A549 (cell line): Measurements from ENCODE around the gene ATP8A2. TPM values are rescaled to one million over a fixed set of nuclear protein-coding genes. Genes with fewer than 3 reads are reported as not detected.
"Not testable (repeated sequence)": the region's sequence is repeated elsewhere in the genome, so short reads cannot be mapped to it uniquely, and the experiment has no call there.

Source experiments
- ATAC-seq, 2 experiments: fragments of 200-7000 bp in 1 of 2; fragments of >200 bp in 1 of 2; cut with Nextera tagmentation in 1 of 2; cut with Tn5 transposase in 1 of 2; 3 replicates each; pipeline versions ENCODE4 v1.8.0 to v1.9.1; 2018 to 2020; ENCODE audit warnings: mild to moderate bottlenecking in 1 of 2, moderate library complexity in 1 of 2
- CTCF ChIA-PET: fragments of 300-600 bp; sonication (Branson Sonifier 250); formaldehyde crosslinking; extraction: SDS; loops from one replicate; lab custom pipeline; 2021; ENCODE audit warnings: antibody characterized with exemption, inconsistent platforms; lab: Yijun Ruan, JAX
- POLR2A ChIA-PET: fragments of 350-600 bp; formaldehyde crosslinking; extraction: SDS; loops from one replicate; lab custom pipeline; 2021; ENCODE audit warnings: antibody characterized with exemption, inconsistent platforms; lab: Yijun Ruan, JAX
- DNase-seq, 2 experiments: peaks; one replicate each; pipeline versions ENCODE4 v3.0.0 to v3.0.0-alpha.2; 2011 to 2016; ENCODE audit warnings: low read depth in 1 of 2, low spot score in 1 of 2
- FAIRE-seq: peaks from 2 replicates; lab custom pipeline; 2011; peaks lifted over from hg19 to GRCh38; lab: Jason Lieb, UNC
- H3K27ac ChIP-seq, 2 experiments: fragments of >200 bp; sonication (Bioruptor Twin); formaldehyde crosslinking; 3 replicates each; pipeline ENCODE4 v1.5.1; 2016 to 2017
- H3K4me1 ChIP-seq: fragments of >200 bp; sonication (Bioruptor Twin); formaldehyde crosslinking; 3 replicates; pipeline ENCODE4 v1.6.1; 2016
- H3K4me2 ChIP-seq: fragments of >200 bp; sonication (Bioruptor Twin); formaldehyde crosslinking; 3 replicates; pipeline ENCODE4 v1.6.1; 2016
- H3K4me3 ChIP-seq: fragments of >200 bp; sonication (Bioruptor Twin); formaldehyde crosslinking; 3 replicates; pipeline ENCODE4 v1.5.1; 2016
- H3K9me3 ChIP-seq: fragments of >200 bp; sonication (Bioruptor Twin); formaldehyde crosslinking; 3 replicates; pipeline ENCODE4 v1.6.1; 2016
- BCL3 ChIP-seq: fragments of >200 bp; sonication (Bioruptor Twin); formaldehyde crosslinking; IDR thresholded peaks from 3 replicates; pipeline ENCODE4 v1.6.1; 2016
- CEBPB ChIP-seq, 2 experiments: fragments of >200 bp in 1 of 2; sonication (Bioruptor Twin) in 1 of 2; formaldehyde crosslinking in 1 of 2; IDR thresholded peaks; 2 replicates each; pipeline ENCODE4 v1.6.1; 2012 to 2016
- CHD4 ChIP-seq: fragments of 200-600 bp; sonication (generic); IDR thresholded peaks from 2 replicates; pipeline ENCODE4 v1.6.1; 2016; ENCODE audit warnings: antibody characterized with exemption, mild to moderate bottlenecking, borderline replicate concordance
- CTCF ChIP-seq: fragments of >200 bp; sonication (Bioruptor Twin); formaldehyde crosslinking; IDR thresholded peaks from 3 replicates; pipeline ENCODE4 v1.5.1; 2016
- EP300 ChIP-seq, 2 experiments: fragments of >200 bp; sonication (Bioruptor Twin); formaldehyde crosslinking; IDR thresholded peaks; 2 replicates in 1 of 2; 3 replicates in 1 of 2; pipeline ENCODE4 v1.6.1; 2016 to 2017
- GATA3 ChIP-seq: IDR thresholded peaks from 2 replicates; pipeline ENCODE4 v1.6.1; 2012; ENCODE audit warnings: borderline replicate concordance
- HOXB13 ChIP-seq: fragments of 250-450 bp; sonication (Bioruptor Pico); IDR thresholded peaks from 2 replicates; pipeline ENCODE4 v1.5.0; 2020; ENCODE audit warnings: low read depth, mild to moderate bottlenecking, moderate library complexity
- HOXB5 ChIP-seq: fragments of 250-450 bp; sonication (Bioruptor Pico); IDR thresholded peaks from 2 replicates; pipeline ENCODE4 v1.5.0; 2020; ENCODE audit warnings: mild to moderate bottlenecking, moderate library complexity
- JUN ChIP-seq, 2 experiments: fragments of >200 bp; sonication (Bioruptor Twin); formaldehyde crosslinking; IDR thresholded peaks; 2 replicates in 1 of 2; 3 replicates in 1 of 2; pipeline ENCODE4 v1.6.1; 2016 to 2017
- JUNB ChIP-seq: fragments of >200 bp; sonication (Bioruptor Twin); formaldehyde crosslinking; IDR thresholded peaks from 2 replicates; pipeline ENCODE4 v1.6.1; 2016
- KDM5A ChIP-seq: fragments of 200-600 bp; sonication (generic); IDR thresholded peaks from 2 replicates; pipeline ENCODE4 v1.6.1; 2016; ENCODE audit warnings: antibody characterized with exemption, mild to moderate bottlenecking
- MAFK ChIP-seq: fragments of 450-650 bp; IDR thresholded peaks from 2 replicates; pipeline ENCODE4 v1.6.1; 2014; ENCODE audit not compliant: partially characterized antibody
- MAZ ChIP-seq: fragments of 150-350 bp; IDR thresholded peaks from 2 replicates; pipeline ENCODE4 v1.6.1; 2014; ENCODE audit warnings: antibody characterized with exemption, low read depth, low read length, borderline replicate concordance
- MYC ChIP-seq: IDR thresholded peaks from 2 replicates; pipeline ENCODE4 v1.6.1; 2012; ENCODE audit warnings: mild to moderate bottlenecking, inconsistent platforms, low read length, improper control_type of control experiment, borderline replicate concordance
- NPAS2 ChIP-seq: fragments of 250-450 bp; sonication (Bioruptor Pico); IDR thresholded peaks from 2 replicates; pipeline ENCODE4 v1.8.0; 2022; ENCODE audit warnings: mild to moderate bottlenecking, moderate library complexity, borderline replicate concordance
- REST ChIP-seq: fragments of 200-600 bp; sonication (generic); IDR thresholded peaks from 2 replicates; pipeline ENCODE4 v1.6.1; 2016; ENCODE audit warnings: antibody characterized with exemption, mild to moderate bottlenecking, moderate library complexity
- TFCP2L1 ChIP-seq: fragments of 250-450 bp; sonication (Bioruptor Pico); IDR thresholded peaks from 2 replicates; pipeline ENCODE4 v1.5.0; 2021; ENCODE audit warnings: mild to moderate bottlenecking
- WGBS: methylation state at CpG from one replicate; pipeline ENCODE4 v1.1.6; 2017; ENCODE audit errors: missing lambda C conversion rate; 5-methylcytosine and 5-hydroxymethylcytosine counted together
- polyA plus RNA-seq, 4 experiments: library from polyadenylated mRNA; depleted of rRNA in 3 of 4; stranded (reverse); fragments of >200 nt; fragmentation: RNase III in 1 of 4; extraction: RNeasy Plus Mini Kit Qiagen cat#74134 plus additional on column Dnase treatment in 1 of 4; gene quantifications; 2 replicates in 3 of 4; 3 replicates in 1 of 4; pipeline ENCODE4 v1.2.3, GENCODE V29; 2011 to 2017
- TF ChIP-seq, protein P1 (sequence below): IDR thresholded peaks from 2 replicates; pipeline ENCODE4 v1.6.1; 2012; ENCODE audit warnings: low read depth, borderline replicate concordance
- TF ChIP-seq, protein P2 (sequence below): fragments of 450-650 bp; IDR thresholded peaks from 2 replicates; pipeline ENCODE4 v1.6.1; 2014; ENCODE audit warnings: antibody characterized with exemption

Gene ATP8A2
- polyA plus RNA-seq, 2 of the 4 experiments (the other 2 are of a cell fraction): 0.03 TPM; not detected in 1

DNA sequence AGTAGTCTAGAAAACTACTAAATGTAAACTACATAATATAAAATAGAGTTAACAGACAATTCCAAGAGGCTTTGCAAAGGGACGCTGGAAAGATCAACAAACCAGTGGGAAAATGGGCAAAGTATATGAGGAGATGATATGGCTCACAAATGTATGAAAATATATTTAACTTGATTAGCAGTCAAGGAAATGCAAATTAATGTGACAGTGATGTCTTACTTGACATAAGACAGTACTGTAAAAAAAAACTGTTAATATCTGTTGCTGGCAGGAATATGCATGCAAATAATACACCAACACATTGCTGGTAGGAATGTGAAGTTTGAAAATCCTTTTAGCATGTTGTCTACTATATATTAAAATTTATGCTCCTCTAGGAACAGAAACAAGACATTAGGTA is 136.1 kb downstream of the ATP8A2 start:
- no peak for ATAC-seq
- TF ChIP-seq EP300 (IDR thresholded peaks at IDR 0.05) (no peak), GATA3 (no peak), TFCP2L1 (CRISPR knock-in tag) (no peak), KDM5A (no peak), CHD4 (no peak), JUNB (no peak), BCL3 (no peak), MYC (no peak), NPAS2 (CRISPR knock-in tag) (no peak), HOXB5 (no peak), REST (no peak), MAFK (no peak), CEBPB (IDR thresholded peaks at IDR 0.05) (no peak), MAZ (no peak), HOXB13 (no peak), JUN (IDR thresholded peaks at IDR 0.05) (no peak), CTCF (no peak)
- TF ChIP-seq, protein P1, sequence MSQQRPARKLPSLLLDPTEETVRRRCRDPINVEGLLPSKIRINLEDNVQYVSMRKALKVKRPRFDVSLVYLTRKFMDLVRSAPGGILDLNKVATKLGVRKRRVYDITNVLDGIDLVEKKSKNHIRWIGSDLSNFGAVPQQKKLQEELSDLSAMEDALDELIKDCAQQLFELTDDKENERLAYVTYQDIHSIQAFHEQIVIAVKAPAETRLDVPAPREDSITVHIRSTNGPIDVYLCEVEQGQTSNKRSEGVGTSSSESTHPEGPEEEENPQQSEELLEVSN: no peak
- TF ChIP-seq, protein P2, sequence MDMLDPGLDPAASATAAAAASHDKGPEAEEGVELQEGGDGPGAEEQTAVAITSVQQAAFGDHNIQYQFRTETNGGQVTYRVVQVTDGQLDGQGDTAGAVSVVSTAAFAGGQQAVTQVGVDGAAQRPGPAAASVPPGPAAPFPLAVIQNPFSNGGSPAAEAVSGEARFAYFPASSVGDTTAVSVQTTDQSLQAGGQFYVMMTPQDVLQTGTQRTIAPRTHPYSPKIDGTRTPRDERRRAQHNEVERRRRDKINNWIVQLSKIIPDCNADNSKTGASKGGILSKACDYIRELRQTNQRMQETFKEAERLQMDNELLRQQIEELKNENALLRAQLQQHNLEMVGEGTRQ: no peak
- CTCF ChIA-PET: no interaction called here
- FAIRE-seq: no peak
- Histone ChIP-seq H3K4me1 (no peaks in the 10 kb centered on the region), H3K27ac (no peak overlapping the region), H3K4me2 (no peak overlapping the region), H3K9me3 (no peaks in the 10 kb centered on the region), H3K4me3 (no peak overlapping the region)
- POLR2A ChIA-PET: no interaction called here
- DNase-seq: no peak
- 0% methylated on average over 1 of the region's 1 CpG for WGBS

- H3K4me2 ChIP-seq, H3K4me1 ChIP-seq, FAIRE-seq, H3K27ac ChIP-seq, DNase-seq, H3K9me3 ChIP-seq, POLR2A ChIA-PET, CTCF ChIA-PET, ATAC-seq, H3K4me3 ChIP-seq: not testable (repeated sequence)
- 82% methylated on average over 9 of the region's 32 CpGs for WGBS
Observed at GRCh38 chr13:25513060-25513459, 141.3 kb downstream of the ATP8A2 start.
